GM15510 (cell line): ENCODE results near the gene SLC22A4.

ENCODE experiments used
- POLR2A ChIP-seq: IDR thresholded peaks from 3 replicates; pipeline ENCODE4 v1.6.1; 2011; ENCODE audit warnings: borderline replicate concordance; ENCODE audit not compliant: insufficient read length; ENCODE audit errors: extremely low read depth

SLC22A4 gene

DNA sequence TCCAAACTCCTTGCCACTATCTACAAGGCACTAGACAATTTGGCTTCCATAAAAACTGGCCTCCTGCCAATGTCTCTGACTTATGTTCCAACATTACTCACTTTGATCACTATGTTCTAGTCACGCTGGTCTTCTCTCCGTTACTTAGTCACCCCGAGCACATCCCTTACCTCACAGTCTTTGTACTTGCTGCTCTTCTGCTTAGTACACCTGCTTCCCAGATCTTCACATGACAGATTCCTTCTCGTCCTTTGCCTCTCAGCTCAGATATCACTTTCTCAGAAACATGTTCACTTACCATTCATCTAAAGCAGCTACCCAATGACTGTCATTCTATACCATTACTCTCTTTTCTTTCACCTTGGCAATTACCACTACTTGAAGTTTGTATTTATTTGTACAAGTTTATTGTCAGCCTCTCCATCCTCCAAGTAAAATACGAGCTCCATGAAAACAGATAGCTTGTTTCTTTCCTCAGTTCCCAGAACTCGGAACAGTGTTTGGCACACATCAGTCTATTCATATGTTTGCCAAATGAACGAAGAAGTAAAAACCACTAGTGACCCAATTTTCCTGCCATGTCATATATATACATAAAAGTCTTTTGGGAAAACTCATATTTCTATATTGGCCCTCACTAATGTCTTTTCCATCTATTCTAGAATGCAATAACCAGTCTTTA is 69.4 kb downstream of the SLC22A4 start:
- no peak for TF ChIP-seq POLR2A

DNA sequence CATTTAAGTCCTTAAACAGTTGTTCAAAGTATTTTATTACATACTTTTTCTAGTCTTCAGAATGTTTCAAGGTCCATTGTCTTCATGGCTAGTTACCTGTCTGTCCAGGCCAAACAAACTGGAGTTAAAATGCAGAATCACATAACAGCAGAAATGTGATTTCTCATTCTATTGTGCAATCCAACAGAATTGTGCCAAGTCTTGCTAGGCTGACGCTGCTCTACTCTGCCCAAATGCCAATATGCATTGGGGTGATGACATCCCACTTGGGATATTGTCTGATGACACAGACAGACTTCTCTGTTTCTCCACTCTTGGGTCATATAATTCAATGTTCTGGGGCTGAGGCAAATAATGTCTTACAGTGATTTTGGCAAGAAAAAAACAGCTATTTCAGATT is 70.1 kb downstream of the SLC22A4 start:
- no peak for TF ChIP-seq POLR2A

DNA sequence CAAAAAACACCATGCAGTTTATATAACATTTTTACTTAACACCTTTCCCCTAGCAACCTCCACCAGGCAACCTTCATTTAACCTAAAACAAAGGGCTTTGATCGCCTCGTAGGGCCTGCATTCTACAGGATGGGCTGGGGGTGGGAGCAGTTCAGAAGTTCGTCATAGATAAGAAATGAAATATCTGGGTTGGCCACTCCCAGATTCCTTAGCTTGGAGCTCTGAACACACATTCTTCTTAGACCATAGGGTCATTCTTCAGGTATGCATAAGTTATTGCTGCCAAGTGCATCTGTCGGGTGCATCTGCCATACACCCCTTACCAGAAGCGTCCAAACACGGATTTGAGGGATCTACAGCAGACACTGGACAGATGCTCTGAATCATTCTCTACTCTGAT is 71.0 kb downstream of the SLC22A4 start:
- no peak for TF ChIP-seq POLR2A

DNA sequence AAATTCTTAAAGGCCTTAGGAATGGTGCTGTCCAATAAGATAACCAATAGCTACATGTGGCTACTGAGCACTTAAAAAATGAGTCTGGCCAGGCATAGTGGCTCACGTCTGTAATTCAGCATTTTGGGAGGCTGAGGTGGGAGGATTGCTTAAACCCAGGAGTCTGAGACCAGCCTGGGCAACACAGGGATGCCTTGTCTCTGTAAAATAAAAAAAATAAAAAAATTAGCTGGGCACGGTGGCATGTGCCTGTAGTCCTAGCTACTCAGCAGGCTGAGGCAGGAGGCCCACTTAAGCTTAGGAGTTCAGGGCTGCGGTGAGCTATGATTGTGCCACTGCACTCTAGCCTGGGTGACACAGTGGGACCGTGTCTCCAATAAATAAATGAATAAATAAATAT is 74.0 kb downstream of the SLC22A4 start:
- TF ChIP-seq POLR2A, result no peak

DNA sequence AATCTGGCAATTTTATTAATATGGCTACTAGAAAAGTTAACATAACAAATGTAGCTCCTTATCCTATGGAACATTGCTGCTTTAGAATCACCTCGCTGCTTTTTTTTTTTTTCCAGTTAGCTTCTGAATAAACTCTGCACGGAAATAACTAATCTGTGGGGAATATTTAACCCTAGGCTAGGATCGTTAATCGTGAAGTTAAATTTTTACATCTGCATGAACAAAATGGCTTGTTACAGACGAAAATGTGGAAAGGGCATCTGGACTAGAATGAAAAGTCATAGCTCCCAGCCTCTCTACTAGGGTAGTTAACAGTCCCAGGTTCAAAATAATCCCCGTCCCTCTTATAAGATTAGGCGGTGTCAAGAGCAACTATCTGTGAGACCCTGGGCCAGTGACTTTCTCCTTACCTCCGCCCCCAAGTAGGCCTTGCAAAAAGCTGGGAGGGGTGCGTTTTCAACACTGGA is 74.8 kb downstream of the SLC22A4 start:
- no peak for TF ChIP-seq POLR2A

DNA sequence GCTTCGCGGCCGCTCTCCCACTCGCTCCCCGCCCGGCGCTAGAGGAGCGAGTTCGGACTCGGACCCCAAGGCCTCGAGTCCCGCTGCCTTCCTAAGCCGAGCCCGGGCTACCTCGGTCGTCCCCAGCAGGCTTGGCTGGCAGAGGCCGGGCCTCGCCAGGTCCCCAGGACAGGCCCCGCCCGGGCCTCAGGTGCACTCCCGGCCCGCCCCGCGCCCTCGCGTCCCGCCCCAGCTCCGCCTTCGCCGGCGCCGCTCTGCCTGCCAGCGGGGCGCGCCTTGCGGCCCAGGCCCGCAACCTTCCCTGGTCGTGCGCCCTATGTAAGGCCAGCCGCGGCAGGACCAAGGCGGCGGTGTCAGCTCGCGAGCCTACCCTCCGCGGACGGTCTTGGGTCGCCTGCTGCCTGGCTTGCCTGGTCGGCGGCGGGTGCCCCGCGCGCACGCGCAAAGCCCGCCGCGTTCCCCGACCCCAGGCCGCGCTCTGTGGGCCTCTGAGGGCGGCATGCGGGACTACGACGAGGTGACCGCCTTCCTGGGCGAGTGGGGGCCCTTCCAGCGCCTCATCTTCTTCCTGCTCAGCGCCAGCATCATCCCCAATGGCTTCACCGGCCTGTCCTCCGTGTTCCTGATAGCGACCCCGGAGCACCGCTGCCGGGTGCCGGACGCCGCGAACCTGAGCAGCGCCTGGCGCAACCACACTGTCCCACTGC is 75.4 kb downstream of the SLC22A4 start, which contains the start of gene SLC22A5:
SLC22A5 (plus strand) TSS at position 237 of the 707 bp plus-strand sequence; CDS start at position 500, 263 bp downstream.
- TF ChIP-seq POLR2A, result peak; percentile 48

DNA sequence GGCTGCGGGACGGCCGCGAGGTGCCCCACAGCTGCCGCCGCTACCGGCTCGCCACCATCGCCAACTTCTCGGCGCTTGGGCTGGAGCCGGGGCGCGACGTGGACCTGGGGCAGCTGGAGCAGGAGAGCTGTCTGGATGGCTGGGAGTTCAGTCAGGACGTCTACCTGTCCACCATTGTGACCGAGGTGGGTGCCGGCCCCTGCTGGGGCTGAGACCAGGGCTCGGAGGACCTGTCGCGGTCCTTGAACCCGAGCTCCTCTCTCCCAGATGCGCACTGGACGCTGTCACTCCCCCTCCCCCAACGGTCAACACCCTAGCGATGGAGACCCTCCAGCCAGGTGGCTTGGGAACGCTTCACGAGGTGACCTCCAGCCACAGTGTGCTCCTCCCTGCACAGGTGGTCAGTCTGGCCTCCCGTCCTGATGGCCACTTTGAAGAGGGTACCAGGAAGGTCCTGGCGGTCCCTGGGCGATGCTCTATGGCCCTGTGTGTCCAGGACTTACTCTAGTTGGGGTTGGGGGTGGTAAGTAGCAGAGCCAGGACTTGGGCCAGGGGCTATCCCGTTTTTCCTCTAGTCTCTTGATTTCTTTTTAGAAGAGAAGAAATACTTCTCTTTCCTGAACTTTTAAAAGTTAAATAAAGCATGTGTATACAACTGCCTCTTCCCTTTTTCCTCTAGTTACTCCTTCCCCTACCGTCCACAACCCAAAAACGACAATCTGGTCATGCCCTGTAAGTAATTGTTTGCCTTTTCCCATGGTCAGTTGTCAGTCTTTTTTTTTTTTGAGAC is 76.2 kb downstream of the SLC22A4 start:
- TF ChIP-seq POLR2A, result no peak

DNA sequence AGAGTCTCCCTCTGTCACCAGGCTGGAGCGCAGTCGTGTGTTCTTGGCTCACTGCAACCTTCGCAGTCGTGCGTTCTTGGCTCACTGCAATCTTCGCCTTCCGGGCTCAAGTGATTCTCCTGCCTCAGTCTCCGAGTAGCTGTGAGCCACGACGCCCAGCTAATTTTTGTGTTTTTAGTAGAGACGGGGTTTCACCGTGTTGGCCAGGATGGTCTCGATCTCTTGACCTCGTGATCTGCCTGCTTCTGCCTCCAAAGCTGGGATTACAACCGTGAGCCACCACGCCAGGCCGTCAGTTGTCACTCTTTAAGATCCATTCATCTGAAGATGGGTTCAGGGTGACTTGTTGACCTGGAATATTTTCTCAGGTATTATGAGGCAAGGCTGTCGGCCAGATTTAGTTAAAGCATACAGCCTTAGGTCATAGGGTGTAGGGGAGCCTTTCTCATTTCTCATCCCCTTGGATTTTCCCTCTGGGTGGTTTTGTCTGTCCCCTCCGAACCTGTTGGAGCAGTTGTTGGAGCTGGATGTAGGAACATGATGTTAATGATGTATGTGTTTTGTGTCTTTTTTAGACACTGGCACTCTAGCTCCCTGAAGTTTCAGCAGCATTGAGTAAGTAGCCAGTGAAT is 76.9 kb downstream of the SLC22A4 start:
- no peak for TF ChIP-seq POLR2A

DNA sequence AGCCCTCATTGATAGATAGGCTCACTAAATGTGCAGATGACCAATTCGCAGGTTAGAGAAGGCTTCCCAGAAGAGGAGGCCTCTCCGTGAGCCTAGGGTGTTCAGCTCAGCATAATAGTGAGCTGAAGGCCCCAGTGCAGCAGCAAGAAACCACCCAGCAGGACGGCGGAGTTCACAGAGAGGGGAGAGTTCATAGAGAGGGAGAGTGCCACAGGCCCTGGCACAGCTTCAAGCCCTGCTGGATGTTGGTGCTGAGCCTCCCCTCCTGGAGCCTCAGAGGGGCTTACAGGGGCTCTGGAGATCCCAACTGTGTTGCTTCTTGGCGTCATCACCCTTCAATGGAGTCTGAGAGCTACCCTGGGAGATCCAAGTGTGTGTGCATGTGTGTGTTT is 77.4 kb downstream of the SLC22A4 start:
- TF ChIP-seq POLR2A, result no peak

DNA sequence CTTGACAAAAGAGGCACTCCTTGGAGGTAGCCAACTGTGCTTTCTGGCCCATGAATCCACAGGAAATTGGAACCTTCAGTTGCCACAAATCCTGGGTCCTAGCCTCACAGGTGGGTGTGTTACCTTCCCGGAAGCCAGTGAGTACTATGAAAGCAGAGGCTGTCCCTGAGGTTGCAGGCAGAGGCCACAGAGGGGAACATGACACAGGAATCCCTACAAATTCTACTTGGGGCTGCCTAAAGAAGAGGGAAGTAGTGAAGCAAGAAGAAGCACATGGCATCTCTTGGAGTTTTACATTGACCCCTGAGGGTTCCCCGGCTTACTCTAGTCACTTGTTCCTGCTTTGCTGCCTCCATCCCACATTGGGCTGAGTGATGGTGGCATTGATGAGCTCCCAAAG is 77.9 kb downstream of the SLC22A4 start:
- TF ChIP-seq POLR2A, result no peak

DNA sequence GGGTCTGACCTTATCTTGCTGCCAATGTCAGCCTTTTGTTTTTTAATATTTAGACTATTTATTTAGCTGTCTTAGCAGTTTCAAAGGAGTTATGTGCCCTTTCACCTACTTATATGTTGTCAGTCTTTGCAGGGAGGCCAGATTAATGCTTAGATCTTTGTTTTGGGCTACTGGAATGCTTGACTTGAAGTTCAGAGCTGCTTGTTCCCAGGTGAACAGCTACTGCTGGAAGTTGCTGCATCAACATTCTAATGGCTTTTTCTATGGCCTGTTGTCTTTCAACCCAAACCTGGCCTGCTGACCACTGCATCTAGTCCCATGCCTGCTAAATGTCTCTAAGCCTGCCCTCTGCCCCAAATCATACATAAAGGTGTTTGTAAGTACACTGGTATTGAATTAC is 78.3 kb downstream of the SLC22A4 start:
- TF ChIP-seq POLR2A, result no peak

DNA sequence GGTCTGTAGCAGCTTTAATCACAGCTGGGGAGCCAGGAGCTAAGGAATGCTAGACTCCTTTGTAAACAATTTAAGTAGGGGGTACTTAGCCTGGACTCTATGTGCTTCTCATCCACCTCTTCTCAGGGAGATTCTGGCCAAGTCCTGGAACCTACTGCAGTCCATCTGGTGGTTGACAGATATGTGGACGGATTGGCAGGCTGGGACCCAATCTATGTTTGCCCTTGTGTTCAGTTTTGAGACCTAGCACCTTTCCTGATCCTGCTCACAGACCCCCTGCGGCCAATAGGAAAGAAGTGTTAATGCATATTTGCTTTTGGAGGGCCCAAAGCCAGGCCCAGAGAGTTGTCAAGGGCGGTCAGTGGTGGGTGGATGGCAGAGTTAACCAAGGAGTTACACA is 81.8 kb downstream of the SLC22A4 start:
- TF ChIP-seq POLR2A, result no peak

DNA sequence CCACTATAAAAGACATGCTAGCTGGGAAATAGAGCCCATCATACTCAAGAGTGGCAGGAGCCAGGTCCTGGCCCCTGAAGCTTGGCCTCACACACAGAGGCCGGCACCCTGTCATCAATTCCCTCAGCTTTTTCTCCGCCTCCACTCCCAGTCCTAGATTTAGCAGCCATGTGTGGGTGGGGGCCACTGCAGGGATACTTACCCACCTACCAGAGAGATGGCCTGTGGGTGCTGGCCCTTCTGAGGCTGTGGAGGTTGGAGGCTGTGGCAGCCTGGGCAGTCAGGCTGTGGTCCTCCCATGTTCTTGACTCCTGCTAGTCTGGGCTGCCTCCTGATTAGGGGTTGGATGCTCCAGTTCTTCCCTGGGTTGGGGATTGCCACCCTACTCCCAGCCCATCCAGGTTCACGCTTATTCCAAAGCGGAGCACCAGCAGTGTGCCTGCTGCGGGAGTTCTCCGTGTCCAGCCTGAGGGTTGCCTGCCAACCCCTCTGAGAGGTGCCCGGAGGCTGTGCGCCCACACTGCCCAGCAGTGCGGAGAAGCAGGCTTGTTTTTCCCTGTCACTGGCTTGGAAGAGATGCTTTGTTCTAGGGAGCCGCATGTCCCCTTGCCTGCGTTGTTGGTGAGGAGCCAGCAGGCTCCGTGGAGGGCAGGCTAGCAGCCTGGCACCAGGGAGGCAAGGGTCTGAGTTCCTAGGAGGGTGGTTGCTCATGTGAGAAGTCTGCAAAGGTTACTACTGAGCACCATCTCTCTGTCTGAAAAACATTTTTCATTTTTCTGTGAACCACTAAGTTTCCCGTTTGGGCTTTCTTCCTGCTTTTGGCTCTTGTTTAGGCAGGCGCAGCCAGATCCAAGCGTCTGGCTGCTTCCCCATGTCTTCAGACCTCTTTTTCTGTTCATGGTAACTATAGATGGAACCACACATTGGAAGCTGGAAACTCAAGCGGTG is 82.8 kb downstream of the SLC22A4 start:
- TF ChIP-seq POLR2A, result no peak

DNA sequence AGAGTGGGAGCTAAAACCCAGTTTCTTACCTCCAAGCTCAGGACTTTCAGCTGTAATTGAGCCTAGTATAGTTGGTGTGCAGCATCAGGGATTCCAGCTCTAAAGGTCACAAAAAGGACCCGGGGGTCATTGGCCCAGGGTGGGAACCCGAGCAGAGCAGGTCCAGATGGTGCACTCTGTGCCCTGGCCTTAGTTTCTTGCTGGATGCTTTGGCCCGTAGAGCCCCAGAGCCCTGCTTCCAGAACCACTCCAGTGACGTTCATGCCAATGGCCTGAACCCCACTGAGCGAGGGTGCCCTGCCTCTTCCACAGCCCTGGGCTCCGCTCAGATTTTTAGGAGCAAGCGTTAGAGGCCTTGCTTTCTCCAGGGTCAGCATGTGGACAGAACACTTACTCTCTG is 83.5 kb downstream of the SLC22A4 start:
- no peak for TF ChIP-seq POLR2A
